Cardiac fibroblast (primary cell): Measurements from ENCODE around the gene G3BP2.
"Not testable (repeated sequence)": the region's sequence is repeated elsewhere in the genome, so short reads cannot be mapped to it uniquely, and the experiment has no call there.

Experiments
- DNase-seq, 2 donors: peaks; one replicate each; pipeline versions ENCODE4 v3.0.0 to v3.0.0-alpha.2; 2010; ENCODE audit warnings: low read depth in 2 of 2
- H3K4me3 ChIP-seq, 2 donors: replicated peaks in 1 of 2; 1 replicate in 1 of 2; 2 replicates in 1 of 2; pipeline ENCODE4 v1.5.1; 2011; ENCODE audit warnings: low read depth in 2 of 2, low read length in 2 of 2, mild to moderate bottlenecking in 2 of 2, moderate library complexity in 1 of 2
- TF ChIP-seq, protein P1 (sequence below): IDR thresholded peaks from one replicate; pipeline ENCODE4 v1.5.1; 2011; ENCODE audit warnings: low read depth, mild to moderate bottlenecking, low read length, inconsistent platforms

G3BP2 gene

DNA sequence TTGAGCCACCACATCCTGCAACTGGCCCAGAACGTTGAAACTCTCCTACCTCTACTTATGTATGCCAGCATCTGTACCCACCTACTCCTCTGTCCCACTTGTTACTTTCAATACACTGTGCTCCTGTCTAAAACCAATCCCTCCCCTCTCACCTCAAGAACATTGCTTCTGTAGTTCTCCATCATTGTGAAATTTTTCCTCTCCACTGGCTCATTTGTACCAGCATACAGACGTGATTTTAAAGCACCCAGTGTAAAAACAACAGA is 25.7 kb upstream of the G3BP2 start:
- H3K4me3 ChIP-seq: no peak overlapping the region
- TF ChIP-seq, protein P1, sequence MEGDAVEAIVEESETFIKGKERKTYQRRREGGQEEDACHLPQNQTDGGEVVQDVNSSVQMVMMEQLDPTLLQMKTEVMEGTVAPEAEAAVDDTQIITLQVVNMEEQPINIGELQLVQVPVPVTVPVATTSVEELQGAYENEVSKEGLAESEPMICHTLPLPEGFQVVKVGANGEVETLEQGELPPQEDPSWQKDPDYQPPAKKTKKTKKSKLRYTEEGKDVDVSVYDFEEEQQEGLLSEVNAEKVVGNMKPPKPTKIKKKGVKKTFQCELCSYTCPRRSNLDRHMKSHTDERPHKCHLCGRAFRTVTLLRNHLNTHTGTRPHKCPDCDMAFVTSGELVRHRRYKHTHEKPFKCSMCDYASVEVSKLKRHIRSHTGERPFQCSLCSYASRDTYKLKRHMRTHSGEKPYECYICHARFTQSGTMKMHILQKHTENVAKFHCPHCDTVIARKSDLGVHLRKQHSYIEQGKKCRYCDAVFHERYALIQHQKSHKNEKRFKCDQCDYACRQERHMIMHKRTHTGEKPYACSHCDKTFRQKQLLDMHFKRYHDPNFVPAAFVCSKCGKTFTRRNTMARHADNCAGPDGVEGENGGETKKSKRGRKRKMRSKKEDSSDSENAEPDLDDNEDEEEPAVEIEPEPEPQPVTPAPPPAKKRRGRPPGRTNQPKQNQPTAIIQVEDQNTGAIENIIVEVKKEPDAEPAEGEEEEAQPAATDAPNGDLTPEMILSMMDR: no peak
- no peak for DNase-seq

DNA sequence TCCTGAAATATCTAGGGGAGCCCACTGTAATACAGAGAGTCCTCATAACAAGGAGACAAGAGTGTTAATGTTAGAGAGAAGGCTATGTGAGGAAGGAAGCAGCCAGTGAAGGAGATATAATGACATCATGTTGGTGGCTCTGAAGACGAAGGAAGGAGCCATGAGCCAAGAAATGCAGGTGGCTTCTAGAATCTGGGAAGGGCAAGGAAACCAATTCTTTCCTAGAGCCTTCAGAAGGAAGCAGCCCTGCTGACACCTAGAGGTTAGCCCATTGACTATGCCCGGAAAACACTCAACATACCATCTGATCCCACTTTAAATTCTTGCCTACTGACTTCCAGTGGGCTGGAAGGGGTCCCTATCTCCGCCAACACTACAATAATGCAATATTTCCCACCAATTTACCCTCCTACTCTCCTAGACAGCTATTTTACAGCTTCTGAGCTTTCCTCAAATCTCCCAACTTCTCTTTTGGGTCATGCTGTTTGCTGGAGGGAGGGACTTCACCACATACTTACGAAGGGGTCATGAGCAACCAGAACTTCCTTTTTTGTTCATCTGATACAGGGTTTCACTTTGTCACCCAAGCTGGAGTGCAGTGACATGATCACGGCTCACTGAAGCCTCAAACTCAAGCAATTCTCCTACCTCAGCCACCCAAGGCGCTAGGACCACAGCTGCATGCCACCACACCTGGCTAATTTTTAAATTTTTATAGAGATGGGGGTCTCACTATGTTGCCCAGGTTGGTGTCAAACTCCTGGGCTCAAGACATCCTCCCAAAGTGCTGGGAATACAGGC is 25.2 kb upstream of the G3BP2 start:
- no peak for DNase-seq
- H3K4me3 ChIP-seq: no peak overlapping the region
- TF ChIP-seq, protein P1: no peak

DNA sequence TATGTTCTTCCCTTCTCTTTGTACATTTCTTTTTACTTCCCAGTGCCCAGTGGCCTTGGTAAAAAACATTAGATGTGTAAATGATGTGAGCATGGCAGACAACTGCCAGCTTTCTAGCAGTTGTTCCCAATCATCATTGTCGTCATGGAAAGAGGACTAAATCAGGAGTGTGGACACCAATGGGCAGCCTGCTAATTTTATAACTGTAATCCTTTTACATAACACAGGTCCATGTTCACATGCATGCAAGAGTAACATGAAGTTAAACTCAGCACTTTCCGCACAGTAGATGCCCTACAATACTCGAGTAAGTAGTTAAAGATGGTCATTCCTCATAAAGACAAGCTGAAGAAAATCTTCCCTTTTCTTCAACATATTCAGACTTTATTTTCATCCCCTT is 23.4 kb upstream of the G3BP2 start:
- no peak overlapping the region for H3K4me3 ChIP-seq
- TF ChIP-seq, protein P1: no peak
- DNase-seq: no peak

DNA sequence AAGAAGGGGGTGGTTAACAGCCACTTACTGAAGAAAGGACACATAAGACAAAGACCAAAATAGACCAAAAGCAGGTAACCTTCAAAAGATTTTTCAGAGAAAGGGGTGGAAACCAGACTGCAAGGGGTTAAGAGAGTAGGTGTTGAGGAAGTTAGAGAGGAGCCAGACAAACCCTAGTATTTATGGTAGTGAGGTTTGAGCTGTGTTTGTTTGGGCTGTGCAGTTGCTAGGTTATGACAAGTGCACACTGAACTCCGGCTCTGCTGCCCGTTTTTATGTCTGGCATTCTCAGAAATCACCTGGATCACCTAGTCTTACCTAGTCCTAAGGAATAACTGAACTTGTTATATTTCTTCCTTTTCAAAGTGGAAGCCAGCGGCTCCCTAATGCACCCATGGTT is 22.9 kb upstream of the G3BP2 start:
- H3K4me3 ChIP-seq: no peak overlapping the region
- TF ChIP-seq, protein P1: no peak
- DNase-seq: no peak

DNA sequence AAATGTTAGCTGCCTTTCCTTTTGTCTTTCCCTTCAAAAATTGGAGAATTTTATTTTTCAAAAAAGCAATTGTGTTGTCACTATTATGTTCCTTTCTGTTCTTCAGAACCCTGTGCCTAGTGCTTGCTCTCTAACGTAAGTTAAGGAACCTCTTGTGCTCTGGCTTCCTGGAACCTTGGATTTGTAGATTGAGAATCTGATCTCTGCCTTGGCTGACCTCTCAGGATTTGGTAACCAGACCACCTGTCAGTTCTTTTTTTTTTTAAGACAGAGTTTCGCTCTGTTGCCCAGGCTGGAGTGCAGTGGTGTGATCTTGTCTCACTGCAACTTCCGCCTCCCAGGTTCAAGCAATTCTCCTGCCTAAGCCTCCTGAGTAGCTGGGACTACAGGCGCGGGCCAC is 18.9 kb upstream of the G3BP2 start:
- not testable (repeated sequence) for DNase-seq, H3K4me3 ChIP-seq

DNA sequence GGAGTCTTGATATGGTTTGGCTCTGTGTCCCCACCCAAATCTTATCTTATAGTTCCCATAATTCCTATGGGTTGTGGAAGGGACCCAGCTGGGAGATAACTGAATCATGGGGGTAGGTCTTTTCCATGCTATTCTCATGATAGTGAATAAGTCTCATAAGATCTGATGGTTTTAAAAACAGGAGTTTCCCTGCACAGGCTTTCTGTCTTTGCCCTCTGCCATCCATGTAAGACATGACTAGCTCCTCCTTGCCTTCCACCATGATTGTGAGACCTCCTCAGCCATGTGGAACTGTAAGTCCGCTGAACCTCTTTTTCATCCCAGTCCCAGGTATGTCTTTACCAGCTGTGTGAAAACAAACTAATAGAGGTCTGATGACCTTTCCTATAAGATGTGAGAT is 13.9 kb upstream of the G3BP2 start:
- not testable (repeated sequence) for DNase-seq, H3K4me3 ChIP-seq

DNA sequence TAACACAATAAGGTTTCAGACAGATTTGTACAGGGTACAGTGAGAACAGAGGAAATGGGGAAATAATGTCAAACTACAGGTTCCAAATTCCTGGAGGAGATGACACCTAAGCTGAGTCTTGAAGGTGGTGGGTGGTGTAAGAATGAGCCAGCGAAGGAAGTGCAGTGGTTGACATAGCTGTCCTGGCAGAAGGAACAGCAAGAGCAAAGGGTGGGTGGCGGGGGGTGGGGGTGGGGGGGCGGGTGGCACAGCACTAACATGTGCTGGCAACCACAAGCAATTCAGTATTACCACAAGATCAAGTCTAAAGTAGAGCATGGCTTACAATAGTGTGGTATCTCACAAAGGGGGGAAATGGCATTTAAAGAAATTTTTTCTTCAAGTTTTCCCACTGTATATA is 13.1 kb upstream of the G3BP2 start:
- TF ChIP-seq, protein P1: no peak
- no peak for DNase-seq
- no peak overlapping the region for H3K4me3 ChIP-seq

DNA sequence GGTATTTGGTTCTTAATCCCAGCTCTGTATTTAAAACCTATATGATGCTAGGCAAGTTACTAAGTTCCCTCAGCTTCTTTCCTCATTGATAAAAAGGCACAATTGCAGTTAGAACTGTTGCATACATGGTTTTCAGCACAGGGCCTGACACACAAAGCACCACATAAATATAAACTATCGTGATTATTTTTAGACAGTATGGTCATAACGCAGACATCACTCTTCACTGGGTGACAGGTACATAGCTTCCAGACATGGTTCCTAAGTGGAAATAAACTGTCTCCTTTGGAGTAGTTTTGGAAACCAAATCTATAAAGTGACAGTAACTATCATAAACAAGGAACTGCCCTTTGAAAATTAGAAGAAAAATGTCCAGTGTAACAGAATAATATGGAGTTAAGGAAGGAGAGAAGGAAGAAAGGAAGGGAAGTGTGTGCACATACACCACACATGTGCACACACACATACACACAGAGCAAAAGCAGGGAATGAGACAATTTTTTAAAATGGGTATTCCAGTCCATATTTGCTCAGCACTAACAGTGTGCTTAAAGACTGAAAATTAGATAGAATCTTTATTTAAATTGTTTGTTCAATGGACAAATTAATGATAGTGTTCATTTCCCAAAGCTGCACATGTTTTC is 12.5 kb upstream of the G3BP2 start:
- TF ChIP-seq, protein P1: no peak

More for the DNA sequence above, 12.5 kb upstream of the G3BP2 start:
- H3K4me3 ChIP-seq: no peak overlapping the region
- DNase-seq: no peak
